GM18951 (cell line): ENCODE measurements around the gene AKIRIN2.
"Not testable (repeated sequence)": the region's sequence is repeated elsewhere in the genome, so short reads cannot be mapped to it uniquely, and the experiment has no call there.

ENCODE experiments used
- POLR2A ChIP-seq: IDR thresholded peaks from 4 replicates; pipeline ENCODE4 v1.6.1; 2011; ENCODE audit warnings: mild to moderate bottlenecking; ENCODE audit not compliant: insufficient read length, insufficient read depth; ENCODE audit errors: extremely low read depth
- in situ Hi-C: fragments of 300-500 bp; cut with MboI; formaldehyde crosslinking; loops from one replicate; pipeline ENCODE4 v1.12.0; 2022; ENCODE audit warnings: low sequenced_read_pairs, mixed read lengths, inconsistent platforms; ENCODE audit not compliant: unreplicated experiment

AKIRIN2 gene

DNA sequence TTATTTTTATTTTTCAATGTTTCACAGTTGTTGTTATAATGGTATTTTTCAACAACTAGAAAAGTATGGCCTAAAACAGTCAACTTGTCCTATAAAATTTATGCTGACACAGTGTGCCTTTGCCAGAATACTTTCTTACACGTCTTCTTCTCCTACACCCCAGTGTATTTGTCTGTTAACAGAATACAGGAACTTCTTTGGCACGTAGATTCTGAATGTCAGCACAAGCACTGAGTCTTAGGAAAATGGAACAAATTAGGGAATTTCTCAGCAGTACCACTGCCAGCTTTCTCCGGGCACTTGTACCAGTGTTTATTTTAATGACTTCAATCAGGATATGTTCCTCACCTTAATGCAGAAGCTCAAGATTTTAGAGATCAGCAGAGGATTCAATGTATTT is 26.7 kb upstream of the AKIRIN2 start:
- no peak for TF ChIP-seq POLR2A
- in situ Hi-C loops = no loop called here

DNA sequence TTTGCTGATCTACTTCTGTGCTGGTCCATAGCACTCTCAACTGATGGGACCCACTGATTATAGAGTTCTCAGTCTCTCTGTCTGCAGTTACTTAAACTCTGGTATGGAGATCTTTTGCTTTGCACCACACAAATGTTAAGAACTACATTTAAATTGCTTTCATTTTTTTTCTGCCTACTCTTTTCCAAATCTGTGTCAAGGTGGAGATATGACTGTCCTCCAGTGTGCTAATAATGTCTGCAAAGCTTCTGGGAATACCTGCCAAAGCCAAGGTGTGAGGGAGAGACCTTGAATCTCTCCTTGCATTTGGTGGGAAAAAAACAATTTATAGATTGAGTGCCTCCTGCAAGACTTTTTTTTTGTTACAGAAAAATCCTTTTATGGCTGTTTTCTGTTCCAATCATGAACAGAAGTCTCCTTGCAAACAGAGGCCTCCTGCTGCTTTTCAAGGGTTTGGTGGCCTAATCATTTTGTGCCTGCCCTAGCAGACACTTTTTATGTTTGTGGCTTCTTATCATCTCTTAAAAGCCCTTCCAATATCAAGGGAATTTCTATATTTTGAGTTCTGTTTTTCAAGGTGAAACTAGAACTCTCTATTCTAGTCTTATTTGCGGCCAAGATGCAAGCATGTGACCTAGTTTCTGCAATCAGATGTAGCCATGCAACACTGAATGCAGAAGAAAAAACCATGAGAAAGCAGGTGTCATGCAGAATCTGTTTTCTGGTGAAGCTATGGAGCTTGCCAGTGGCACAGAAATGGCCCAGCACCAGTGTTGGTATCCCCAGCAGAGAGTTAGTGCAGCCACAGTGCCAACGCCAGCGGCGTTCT is 23.2 kb upstream of the AKIRIN2 start:
- in situ Hi-C loops = no loop called here
- TF ChIP-seq POLR2A = no peak

DNA sequence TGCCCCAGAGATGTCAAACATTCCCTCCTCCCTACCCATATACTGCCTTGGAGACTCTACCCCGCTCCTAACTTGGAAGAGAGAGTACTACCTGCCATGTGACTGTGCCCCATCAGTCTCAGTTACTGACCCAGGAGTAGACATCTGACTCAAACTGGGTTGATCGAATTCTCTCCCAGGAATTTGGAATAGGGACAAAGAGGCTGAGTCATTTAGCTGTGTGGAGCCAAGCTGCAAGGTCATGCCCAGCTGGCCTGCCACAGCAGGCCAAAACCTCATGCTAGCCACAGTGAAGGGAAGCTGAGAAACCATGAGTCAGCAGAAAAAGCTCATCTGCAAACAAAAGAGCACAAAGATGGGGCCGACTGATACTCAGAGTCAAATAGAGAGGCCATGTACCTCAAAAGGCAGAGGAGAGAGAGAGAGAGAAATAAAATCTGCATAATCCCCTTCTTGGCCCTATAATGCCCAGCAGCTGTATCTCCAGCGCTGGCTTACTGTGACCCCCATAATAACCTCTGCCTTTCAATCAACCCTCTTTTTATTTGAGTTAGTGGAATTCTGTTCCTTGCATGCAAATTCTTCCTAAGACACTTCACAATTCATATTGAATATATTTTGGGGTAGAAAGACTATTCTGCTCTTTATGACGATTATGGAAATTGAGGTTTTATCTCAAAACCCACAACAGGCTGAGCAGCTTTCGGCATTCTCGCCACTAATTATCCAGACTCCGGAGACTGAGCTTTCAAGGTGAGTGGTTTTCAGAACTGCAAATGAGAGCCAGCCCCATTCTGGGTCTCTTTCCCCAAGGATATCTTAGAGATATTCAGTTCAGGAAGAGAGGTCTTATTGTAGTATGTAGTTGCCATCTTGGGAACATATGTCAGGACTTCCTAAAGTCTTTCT is 21.4 kb upstream of the AKIRIN2 start:
- in situ Hi-C loops = no loop called here
- no peak for TF ChIP-seq POLR2A

DNA sequence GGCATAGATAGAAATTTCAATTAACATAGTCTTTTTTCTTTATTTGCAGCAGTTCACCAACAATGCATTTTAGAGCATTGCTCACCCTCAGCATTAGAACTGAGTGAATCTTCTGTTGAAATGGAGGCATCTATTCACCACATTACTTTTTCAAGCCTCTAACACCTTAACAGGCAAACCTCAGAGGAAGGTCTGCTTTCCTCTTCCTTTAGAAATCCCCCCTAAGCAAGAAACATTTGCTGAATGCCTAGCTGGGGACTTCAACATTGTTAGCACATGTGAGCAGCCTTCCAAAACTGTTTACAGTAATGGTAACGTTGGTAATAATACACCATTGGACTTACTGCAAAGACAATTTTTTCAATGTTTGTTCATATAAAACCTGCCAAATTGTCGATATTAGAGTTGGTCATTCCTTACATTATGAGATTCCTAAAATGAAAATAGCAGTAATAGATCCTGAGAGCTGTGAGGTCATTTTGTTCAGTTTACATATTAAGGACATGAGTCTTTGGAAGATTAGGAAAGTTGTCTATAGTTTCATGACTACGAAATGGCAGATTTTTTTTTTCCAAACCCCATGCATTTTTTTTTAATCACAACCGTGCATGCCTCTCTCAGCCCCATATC is 20.6 kb upstream of the AKIRIN2 start:
- in situ Hi-C loops = no loop called here
- TF ChIP-seq POLR2A = no peak

DNA sequence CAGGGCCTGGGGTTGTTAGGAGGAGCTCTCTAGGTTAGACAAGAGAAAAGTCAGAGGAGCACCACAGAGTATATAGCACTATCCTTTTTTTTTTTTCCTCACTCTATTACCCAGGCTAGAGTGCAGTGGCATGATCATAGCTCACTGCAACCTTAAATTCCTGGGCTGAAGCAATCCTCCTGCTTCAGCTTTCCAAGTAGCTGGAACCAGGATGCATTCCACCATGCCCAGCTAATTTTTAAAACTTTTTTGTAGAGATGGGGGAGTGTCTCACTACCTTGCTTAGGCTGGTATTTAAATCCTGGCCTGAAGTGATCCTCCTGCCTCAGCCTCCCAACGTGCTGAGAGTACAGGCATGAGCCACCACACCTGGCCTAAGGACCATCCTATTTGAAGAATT is 19.3 kb upstream of the AKIRIN2 start:
- TF ChIP-seq POLR2A = no peak
- in situ Hi-C loops = no loop called here

DNA sequence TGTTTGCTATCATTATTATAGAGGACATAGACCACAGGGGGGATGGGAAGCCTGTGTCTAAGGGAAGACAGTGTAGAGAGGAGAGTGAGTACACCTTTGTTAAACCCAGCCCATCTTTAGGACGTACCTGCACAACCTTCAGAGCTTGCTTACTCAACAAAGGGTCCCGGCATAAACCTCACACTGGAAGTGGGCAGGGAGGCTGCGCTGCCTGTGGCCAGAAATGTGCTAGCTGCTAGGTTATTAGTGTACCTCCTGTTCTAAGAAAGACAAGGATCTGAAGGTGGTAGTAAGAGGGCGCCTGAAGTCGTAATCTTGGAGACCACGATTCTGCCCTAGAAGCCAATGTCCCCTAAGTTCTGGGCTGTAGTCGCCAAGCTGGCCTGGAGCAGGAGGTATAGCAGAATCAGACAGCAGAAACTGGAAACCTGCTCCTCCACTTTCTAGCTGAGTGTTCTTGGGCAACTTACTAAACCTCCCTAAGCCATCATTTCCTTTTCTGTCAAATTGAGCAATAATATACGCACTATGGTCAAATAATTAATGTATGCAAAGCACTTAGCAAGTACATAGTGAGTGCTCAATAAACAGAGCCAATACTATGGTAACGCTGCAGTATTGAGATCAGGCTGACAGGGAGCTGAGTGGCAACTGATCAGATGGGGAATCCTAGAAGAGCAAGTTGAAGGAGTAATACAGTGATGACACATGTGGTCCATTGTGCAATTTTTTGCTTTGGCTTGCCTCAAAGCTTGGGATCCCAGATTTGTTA is 16.8 kb upstream of the AKIRIN2 start:
- no peak for TF ChIP-seq POLR2A
- in situ Hi-C loops = no loop called here

DNA sequence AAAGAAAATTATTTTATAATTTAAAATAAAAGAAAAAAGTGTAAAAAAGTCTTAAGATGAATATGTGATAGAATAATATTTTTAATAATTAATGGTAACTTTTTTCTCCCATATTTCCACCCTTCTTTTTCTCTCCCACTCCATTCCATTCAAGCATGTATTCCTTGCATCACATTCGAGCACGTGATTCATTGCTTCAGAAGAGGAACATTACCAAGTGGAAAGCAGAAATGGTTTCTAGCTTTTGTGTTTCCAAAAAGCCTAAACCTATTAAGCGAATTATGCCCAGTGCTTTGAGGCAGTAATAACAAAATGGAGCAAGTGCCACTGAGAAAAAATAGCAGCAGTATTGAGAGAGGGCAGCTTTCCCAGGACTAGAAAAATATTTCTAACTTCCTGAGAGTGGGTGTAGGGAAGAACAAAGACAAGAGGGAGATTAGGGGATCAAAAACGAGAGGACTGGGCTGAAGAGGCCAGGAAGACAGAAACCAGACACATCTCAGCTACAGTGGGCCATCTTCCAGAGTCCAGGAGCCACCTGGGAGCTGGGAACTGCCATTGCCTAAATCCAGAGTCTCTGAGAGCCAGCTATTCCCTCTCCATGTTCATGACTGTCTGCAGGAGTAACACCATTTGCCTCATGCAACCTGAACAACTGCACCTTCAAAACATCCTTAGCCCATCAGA is 15.0 kb upstream of the AKIRIN2 start:
- no peak for TF ChIP-seq POLR2A
- in situ Hi-C loops = no loop called here

DNA sequence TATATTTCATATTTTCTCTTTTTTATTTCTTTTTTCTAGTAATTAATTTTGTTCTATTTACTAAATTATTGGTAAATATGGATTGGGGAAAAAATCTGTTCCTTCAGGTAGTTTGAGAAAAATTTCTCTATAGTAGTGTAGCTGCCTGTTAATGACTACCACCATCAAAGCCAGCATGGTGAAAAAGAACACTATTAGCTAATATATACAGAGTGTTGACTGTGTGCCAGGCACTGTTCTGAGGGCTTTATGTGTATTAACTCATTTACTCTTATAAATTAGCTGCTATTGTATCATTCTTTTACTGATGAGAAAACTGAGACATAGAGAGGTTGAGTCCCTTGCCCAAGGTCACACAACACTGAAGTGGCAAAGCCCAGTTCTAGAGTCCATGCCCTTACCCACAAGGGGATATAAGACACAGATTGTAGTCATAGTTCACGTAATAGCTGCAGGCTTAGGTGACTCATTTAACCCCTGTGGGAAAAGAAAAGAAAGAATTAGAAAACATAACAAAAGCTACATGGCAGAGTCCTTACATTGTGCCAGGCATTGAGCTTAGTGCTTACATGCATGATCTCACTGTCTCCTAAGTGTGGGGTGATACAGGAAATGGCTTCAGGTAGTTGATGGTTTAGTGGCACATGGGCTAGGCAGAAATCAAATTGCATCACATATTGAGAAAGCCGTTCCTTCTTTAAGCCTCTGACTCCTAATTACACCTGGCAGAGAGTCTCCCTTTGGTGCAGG is 12.2 kb upstream of the AKIRIN2 start:
- in situ Hi-C loops = no loop called here
- TF ChIP-seq POLR2A = no peak

DNA sequence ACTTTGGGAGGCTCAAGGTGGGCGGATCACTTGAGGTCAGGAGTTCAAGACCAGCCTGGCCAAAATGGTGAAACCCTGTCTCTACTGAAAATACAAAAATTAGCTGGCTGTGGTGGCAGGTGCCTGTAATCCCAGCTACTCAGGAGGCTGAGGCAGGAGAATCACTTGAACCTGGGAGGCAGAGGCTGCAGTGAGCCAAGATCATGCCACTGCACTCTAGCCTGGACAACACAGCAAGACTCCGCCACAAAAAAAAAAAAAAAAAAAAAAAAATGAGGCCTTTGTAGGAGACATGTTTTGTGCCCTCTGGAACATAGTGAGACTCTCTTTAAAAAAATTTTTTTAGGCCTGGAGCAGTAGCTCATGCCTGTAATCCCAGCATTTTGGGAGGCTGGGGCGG is 10.7 kb upstream of the AKIRIN2 start:
- in situ Hi-C loops = not testable (repeated sequence)

DNA sequence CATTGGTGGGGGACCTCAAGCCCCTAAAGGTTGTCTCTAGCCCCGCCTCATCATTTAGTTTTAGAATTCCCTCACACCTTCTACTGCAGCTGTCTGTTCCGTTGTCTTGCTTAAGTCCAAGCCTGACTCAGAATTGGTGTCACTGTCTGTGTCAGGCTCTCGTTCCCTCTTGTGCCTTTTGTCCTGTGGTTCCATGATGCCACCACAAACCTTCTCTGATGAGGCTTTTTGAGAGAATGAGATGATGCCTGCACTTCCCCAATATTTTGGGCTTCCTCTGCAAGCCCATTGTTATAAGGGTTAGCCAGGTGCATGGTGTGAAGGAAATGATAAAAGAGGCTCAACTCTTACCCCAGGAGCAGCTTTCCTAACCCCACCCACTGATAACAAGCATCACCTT is 8.1 kb upstream of the AKIRIN2 start:
- no peak for TF ChIP-seq POLR2A
- in situ Hi-C loops = no loop called here

DNA sequence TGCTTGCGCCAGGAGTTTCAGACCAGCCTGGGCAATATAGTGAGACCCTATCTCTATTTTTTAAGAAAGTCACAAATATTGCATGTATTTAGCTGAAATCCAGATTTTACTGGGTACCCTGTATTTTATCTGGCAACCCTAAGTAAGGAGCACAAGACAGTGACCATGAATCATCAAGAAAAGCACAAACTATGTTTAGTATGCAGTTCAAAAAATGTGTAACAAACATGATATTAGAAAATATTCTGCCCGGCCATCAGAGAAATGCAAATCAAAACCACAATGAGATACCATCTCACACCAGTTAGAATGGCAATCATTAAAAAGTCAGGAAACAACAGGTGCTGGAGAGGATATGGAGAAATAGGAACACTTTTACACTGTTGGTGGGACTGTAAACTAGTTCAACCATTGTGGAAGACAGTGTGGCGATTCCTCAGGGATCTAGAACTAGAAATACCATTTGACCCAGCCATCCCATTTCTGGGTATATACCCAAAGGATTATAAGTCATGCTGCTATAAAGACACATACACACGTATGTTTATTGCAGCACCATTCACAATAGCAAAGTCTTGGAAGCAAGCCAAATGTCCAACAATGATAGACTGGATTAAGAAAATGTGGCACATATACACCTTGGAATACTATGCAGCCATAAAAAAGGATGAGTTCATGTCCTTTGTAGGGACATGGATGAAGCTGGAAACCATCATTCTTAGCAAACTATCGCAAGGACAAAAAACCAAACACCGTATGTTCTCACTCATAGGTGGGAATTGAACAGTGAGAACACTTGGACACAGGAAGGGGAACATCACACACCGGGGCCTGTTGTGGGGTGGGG is 6.8 kb upstream of the AKIRIN2 start:
- in situ Hi-C loops = not testable (repeated sequence)
